ENCODE data around the gene GALNT17.

DNA sequence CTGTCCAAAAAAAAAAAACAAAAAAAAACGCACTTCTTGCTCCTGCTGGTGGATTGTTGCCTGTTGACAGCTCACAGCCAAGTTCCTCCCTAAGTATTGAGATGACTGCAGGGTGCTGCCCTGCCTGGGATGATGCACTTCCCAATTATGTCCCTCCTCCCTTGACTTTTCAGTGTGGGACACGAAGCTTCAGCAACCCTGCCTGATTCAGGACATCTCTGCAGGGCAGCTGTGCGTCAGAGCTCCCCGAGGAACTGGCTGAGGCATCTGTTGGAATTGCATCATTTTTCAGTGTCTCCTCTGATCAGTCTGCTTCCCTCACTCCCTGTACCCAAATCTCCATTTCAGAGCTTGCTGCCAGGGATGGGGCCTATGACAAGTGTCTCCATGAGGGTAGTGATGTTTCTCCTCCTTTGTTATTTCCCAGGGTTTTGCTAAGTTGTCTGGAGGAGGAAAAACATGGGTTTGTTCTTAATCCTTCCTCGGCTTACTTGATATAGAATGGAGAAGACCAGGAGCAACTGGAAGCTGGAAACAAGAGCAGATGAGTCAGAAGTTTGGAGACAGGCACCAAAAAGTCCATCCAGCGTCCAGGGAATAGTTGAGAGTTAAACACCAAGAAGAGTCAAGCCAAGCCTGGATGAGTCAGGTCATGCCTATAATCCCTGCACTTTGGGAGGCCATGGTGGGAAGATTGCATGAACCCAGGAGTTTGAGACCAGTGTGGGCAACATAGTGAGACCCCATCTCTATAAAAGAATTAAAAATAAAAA lies 355.1 kb downstream of the GALNT17 start:
- TF ChIP-seq POLR2A (IDR thresholded peaks at IDR 0.05), result no peak
- TF ChIP-seq, protein P1, sequence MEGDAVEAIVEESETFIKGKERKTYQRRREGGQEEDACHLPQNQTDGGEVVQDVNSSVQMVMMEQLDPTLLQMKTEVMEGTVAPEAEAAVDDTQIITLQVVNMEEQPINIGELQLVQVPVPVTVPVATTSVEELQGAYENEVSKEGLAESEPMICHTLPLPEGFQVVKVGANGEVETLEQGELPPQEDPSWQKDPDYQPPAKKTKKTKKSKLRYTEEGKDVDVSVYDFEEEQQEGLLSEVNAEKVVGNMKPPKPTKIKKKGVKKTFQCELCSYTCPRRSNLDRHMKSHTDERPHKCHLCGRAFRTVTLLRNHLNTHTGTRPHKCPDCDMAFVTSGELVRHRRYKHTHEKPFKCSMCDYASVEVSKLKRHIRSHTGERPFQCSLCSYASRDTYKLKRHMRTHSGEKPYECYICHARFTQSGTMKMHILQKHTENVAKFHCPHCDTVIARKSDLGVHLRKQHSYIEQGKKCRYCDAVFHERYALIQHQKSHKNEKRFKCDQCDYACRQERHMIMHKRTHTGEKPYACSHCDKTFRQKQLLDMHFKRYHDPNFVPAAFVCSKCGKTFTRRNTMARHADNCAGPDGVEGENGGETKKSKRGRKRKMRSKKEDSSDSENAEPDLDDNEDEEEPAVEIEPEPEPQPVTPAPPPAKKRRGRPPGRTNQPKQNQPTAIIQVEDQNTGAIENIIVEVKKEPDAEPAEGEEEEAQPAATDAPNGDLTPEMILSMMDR (IDR thresholded peaks at IDR 0.05), result no peak

Data from heart left ventricle (tissue), 13 donors.